ENCODE data around the gene MOB3B.
A peak's percentile ranks its signal among the peaks of the same experiment; 100 is the strongest.
"Not testable (repeated sequence)": the region's sequence is repeated elsewhere in the genome, so short reads cannot be mapped to it uniquely, and the experiment has no call there.

The MOB3B gene

DNA sequence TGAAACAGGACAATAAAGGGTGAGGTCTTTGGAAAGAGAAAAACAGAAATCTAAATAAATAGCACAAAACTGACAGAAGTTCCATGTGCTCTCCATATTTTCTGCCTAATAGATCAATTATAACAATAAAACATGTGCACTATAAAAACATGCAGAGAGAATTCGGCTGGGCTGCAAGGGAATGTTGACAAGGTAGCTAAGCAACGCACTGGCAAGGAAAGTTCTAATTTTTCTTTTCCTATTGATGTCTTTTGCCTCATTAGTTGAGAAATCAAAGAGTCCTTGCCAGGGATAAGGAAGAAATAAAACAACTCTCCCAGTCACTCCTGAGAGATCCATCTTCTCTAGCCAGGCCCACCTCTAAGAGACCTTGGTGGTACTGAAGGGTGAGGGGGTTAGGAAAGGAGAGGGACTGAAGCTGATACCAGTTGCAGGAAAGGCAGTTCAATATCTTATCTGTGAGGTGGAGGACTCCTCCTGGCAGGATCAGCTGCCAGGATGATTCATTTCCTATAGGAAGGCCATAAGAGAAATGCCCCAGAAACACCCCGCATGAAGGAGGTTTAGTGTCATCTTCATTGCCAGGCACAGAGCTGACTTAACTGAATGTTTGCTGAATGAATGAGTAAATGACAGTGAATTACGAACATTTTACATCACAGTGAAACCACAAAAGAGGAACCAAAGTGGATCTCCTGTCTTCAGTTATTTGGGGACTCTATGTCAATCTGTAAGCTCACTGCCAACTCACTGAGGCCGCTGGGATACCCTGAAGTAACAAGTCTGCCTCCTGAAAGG lies 69.2 kb downstream of the MOB3B start:
- peaks cover 0 to 32% (median 28%) of the 10 kb centered on the region in 5 donors for H3K4me1 ChIP-seq (ENCODE audit: control insufficient read depth in 5 of 5, insufficient read depth in 5 of 5, low read length in 5 of 5)

DNA sequence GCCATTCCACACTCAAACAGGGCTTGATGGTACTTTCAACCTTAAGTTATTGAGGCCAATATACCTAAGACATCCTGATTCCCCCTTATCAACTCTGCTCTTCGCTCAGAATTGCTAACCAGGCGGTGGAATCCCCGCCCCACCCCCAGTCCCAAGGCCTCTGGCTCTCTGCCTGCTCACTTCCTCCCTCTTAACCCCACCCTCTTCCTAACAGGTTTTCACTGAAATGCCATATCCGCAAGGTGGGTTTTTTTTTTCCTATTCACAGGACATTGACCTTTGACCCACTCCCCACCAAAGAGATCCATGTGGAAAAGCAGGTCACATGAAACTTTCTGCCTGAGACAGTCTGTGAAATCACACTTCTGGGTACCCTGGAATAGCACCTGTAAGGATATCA lies 72.2 kb downstream of the MOB3B start:
- peaks cover 0 to 32% (median 24%) of the 10 kb centered on the region in 5 donors for H3K4me1 ChIP-seq (ENCODE audit: control insufficient read depth in 5 of 5, insufficient read depth in 5 of 5, low read length in 5 of 5)

More for the DNA sequence above, 69.2 kb downstream of the MOB3B start:
- H3K27ac ChIP-seq (ENCODE audit: low read depth, low read length): peak overlapping the region; percentile 43
- peaks cover 0 to 5% (median 0%) of the 10 kb centered on the region in 5 donors for H3K36me3 ChIP-seq (ENCODE audit: control insufficient read depth in 5 of 5, insufficient read depth in 5 of 5, low read length in 5 of 5)
- no peak overlapping the region for H3K9ac ChIP-seq (ENCODE audit: low read length in 5 of 5)
- H3K9me3 ChIP-seq (ENCODE audit: control insufficient read depth in 5 of 5, low read length in 5 of 5): no peaks in the 10 kb centered on the region
- no peak overlapping the region for H3K4me3 ChIP-seq (ENCODE audit: low read depth in 1 of 5, low read length in 5 of 5)
- no peaks in the 10 kb centered on the region for H3K27me3 ChIP-seq (ENCODE audit: control insufficient read depth in 5 of 5, insufficient read depth in 4 of 5, low read length in 5 of 5)

DNA sequence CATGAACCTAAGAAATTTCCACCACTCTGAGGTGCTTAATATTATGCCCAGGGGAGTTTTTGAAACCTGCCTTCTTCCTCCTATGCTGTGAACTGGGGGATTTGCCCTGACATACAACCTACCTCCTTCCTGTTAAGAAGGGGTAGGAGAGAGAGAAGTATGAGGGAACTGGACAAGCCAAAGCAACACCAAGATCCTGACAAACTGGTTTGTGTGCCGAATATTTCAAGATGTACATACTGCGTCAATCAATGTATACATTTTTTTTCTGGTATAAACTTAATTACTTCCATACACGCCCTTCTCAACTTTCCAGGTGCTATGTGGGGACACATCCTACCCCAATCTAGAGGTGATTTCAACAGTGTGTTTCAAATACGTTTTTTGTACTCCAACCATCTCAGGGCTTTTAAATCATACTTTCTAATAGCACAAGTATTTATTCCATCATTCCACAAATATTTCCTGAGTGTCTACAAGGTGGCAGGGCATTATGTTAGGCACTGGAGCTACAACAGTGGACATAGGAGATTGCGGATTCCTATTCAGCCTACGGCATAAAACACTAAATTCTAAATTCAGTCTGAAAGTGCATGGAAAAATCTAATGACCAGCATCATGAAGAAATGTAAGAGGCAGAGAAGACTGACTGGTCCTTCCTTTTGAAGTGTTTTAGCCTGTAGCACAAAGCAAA lies 75.6 kb downstream of the MOB3B start:
- Histone ChIP-seq H3K9me3 (ENCODE audit: control insufficient read depth in 5 of 5, low read length in 5 of 5) (no peaks in the 10 kb centered on the region), H3K27ac (ENCODE audit: low read depth, low read length) (no peak overlapping the region), H3K27me3 (ENCODE audit: control insufficient read depth in 5 of 5, insufficient read depth in 4 of 5, low read length in 5 of 5) (no peaks in the 10 kb centered on the region), H3K4me3 (ENCODE audit: low read depth in 1 of 5, low read length in 5 of 5) (no peak overlapping the region), H3K36me3 (ENCODE audit: control insufficient read depth in 5 of 5, insufficient read depth in 5 of 5, low read length in 5 of 5) (peaks cover 6 to 13% (median 11%) of the 10 kb centered on the region in 5 donors), H3K4me1 (ENCODE audit: control insufficient read depth in 5 of 5, insufficient read depth in 5 of 5, low read length in 5 of 5) (peaks cover 0 to 19% (median 6%) of the 10 kb centered on the region in 5 donors), H3K9ac (ENCODE audit: low read length in 5 of 5) (no peak overlapping the region)

More for the DNA sequence above, 72.2 kb downstream of the MOB3B start:
- peaks cover 6 to 13% (median 11%) of the 10 kb centered on the region in 5 donors for H3K36me3 ChIP-seq (ENCODE audit: control insufficient read depth in 5 of 5, insufficient read depth in 5 of 5, low read length in 5 of 5)
- no peaks in the 10 kb centered on the region for H3K27me3 ChIP-seq (ENCODE audit: control insufficient read depth in 5 of 5, insufficient read depth in 4 of 5, low read length in 5 of 5)
- H3K4me3 ChIP-seq (ENCODE audit: low read depth in 1 of 5, low read length in 5 of 5): no peak overlapping the region
- no peaks in the 10 kb centered on the region for H3K9me3 ChIP-seq (ENCODE audit: control insufficient read depth in 5 of 5, low read length in 5 of 5)
- no peak overlapping the region for H3K9ac ChIP-seq (ENCODE audit: low read length in 5 of 5)
- no peak overlapping the region for H3K27ac ChIP-seq (ENCODE audit: low read depth, low read length)

DNA sequence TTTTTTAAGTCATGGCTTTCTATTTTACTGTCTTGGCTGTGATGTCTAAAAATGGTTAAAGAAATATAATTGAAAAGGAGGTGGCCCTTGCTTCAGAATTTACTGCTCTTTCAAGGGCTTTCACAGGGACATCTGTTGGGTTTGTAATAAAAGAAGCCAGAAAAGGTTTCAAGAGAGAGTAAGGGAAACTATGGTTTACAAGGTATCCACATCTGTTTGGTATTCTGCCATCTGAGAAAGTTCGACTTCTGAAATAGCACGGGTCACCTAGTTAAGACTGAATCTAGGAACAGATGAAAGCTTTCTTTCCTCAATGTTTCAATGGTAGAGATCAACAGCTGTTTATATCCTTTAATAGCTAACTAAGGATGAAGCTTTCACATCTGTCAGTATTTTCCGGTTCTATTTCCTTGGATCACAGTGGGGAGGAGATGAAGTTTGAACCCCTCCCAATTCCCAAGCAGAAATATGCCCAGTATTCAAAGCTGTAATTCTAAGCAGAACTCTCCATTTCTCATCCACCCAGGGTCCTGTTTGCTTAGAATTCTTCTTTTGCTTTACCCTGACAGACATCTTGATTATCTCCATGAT lies 78.3 kb downstream of the MOB3B start:
- Histone ChIP-seq H3K27ac (ENCODE audit: low read depth, low read length) (no peak overlapping the region), H3K9me3 (ENCODE audit: control insufficient read depth in 5 of 5, low read length in 5 of 5) (no peaks in the 10 kb centered on the region), H3K4me3 (ENCODE audit: low read depth in 1 of 5, low read length in 5 of 5) (no peak overlapping the region), H3K27me3 (ENCODE audit: control insufficient read depth in 5 of 5, insufficient read depth in 4 of 5, low read length in 5 of 5) (no peaks in the 10 kb centered on the region), H3K36me3 (ENCODE audit: control insufficient read depth in 5 of 5, insufficient read depth in 5 of 5, low read length in 5 of 5) (peaks cover 6 to 13% (median 11%) of the 10 kb centered on the region in 5 donors), H3K9ac (ENCODE audit: low read length in 5 of 5) (no peak overlapping the region), H3K4me1 (ENCODE audit: control insufficient read depth in 5 of 5, insufficient read depth in 5 of 5, low read length in 5 of 5) (peaks cover 0 to 5% (median 0%) of the 10 kb centered on the region in 5 donors)

DNA sequence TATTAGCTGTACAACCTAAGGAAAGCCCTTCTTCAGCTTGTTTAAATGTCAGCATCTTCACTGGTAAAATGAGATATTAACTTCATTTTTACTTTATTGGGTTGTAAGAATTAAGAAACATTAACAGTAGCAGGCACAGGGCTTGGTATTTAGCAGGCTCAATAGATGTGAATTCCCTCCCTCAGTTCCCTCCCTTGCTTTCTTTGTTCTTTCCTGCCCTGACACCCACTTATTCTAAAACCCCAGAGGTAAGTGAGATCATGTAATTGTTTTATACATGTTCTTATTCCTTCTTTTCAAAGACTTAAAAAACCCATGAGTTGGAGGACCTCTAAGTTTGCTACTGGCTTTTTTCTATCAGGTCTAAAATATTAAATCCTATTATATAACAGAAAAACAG lies 78.9 kb downstream of the MOB3B start:
- Histone ChIP-seq H3K27ac (ENCODE audit: low read depth, low read length) (no peak overlapping the region), H3K4me1 (ENCODE audit: control insufficient read depth in 5 of 5, insufficient read depth in 5 of 5, low read length in 5 of 5) (peaks cover 0 to 5% (median 0%) of the 10 kb centered on the region in 5 donors), H3K9me3 (ENCODE audit: control insufficient read depth in 5 of 5, low read length in 5 of 5) (no peaks in the 10 kb centered on the region), H3K36me3 (ENCODE audit: control insufficient read depth in 5 of 5, insufficient read depth in 5 of 5, low read length in 5 of 5) (peaks cover 6 to 13% (median 10%) of the 10 kb centered on the region in 5 donors), H3K27me3 (ENCODE audit: control insufficient read depth in 5 of 5, insufficient read depth in 4 of 5, low read length in 5 of 5) (no peaks in the 10 kb centered on the region), H3K9ac (ENCODE audit: low read length in 5 of 5) (no peak overlapping the region), H3K4me3 (ENCODE audit: low read depth in 1 of 5, low read length in 5 of 5) (no peak overlapping the region)

DNA sequence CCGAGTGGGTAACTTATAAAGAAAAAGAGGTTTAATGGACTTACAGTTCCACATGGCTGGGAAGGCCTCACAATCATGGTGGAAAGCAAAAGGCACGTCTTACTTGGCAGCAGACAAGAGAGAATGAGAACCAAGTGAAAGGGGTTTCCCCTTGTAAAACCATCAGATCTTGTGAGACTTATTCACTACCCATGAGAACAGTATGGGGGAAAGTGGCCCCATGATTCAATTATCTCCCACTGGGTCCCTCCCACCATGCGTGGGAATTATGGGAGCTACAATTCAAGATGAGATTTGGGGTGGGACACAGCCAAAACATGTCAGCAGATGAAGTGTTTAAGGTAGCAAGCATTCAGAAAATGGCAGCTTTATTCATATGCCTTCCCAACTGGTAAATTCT lies 81.3 kb downstream of the MOB3B start:
- H3K9ac ChIP-seq (ENCODE audit: low read length in 5 of 5); H3K36me3 ChIP-seq (ENCODE audit: control insufficient read depth in 5 of 5, insufficient read depth in 5 of 5, low read length in 5 of 5); H3K9me3 ChIP-seq (ENCODE audit: control insufficient read depth in 5 of 5, low read length in 5 of 5); H3K4me1 ChIP-seq (ENCODE audit: control insufficient read depth in 5 of 5, insufficient read depth in 5 of 5, low read length in 5 of 5); H3K27me3 ChIP-seq (ENCODE audit: control insufficient read depth in 5 of 5, insufficient read depth in 4 of 5, low read length in 5 of 5); H3K4me3 ChIP-seq (ENCODE audit: low read depth in 1 of 5, low read length in 5 of 5); H3K27ac ChIP-seq (ENCODE audit: low read depth, low read length): not testable (repeated sequence)

DNA sequence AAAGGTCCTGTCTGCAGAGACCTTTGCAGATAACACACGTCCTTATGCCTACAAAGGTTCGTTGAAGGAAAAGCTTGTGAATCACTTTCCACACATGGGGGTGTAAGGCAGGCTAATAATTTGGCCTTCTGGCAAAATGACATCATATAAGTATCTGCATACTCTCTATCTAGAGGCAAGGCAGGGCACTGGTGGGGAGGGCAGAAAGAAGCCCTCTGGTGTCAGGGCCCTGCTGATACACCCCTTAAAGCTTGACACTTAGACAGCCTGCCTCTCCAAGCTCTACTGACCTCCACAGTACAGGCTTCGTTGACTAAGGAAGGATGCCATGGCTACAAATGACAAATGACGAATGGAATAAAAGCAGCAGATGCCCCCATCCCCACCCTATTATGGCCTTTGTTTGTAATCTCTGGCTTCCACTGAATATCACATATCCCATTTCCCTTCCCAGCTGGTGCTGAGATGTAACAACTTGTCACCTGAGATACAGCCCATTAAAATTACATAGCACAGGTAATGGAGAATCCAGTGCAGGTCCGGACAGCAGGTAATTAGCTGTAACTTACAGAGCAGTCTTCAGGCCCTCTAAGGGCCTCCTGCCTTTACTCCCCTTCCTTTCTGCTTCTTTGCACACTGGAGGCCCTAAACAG lies 82.5 kb downstream of the MOB3B start:
- Histone ChIP-seq H3K9ac (ENCODE audit: low read length in 5 of 5) (no peak overlapping the region), H3K27me3 (ENCODE audit: control insufficient read depth in 5 of 5, insufficient read depth in 4 of 5, low read length in 5 of 5) (no peaks in the 10 kb centered on the region), H3K4me3 (ENCODE audit: low read depth in 1 of 5, low read length in 5 of 5) (no peak overlapping the region), H3K4me1 (ENCODE audit: control insufficient read depth in 5 of 5, insufficient read depth in 5 of 5, low read length in 5 of 5) (peaks cover 0 to 5% (median 0%) of the 10 kb centered on the region in 5 donors), H3K9me3 (ENCODE audit: control insufficient read depth in 5 of 5, low read length in 5 of 5) (no peaks in the 10 kb centered on the region), H3K36me3 (ENCODE audit: control insufficient read depth in 5 of 5, insufficient read depth in 5 of 5, low read length in 5 of 5) (no peaks in the 10 kb centered on the region), H3K27ac (ENCODE audit: low read depth, low read length) (no peak overlapping the region)

DNA sequence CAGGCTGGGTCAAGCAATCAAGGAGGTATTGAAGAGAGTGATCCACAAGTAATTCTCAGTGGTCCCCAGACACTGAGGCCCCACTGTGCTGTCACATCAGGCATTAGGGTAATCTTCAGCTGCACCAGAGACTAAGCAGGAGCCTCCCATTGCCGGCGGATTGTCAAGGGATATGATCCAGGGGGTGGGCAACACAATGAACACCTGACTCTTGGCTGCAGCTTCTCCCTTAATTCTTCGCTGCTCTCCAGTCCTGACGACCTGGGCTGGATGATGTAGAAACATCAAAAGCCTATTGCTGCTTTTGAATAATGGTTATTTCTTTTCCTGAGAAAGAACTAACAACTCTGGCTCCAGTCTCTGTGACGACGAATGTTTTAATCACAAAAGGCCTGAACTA lies 83.9 kb downstream of the MOB3B start:
- Histone ChIP-seq H3K9me3 (ENCODE audit: control insufficient read depth in 5 of 5, low read length in 5 of 5) (no peaks in the 10 kb centered on the region), H3K36me3 (ENCODE audit: control insufficient read depth in 5 of 5, insufficient read depth in 5 of 5, low read length in 5 of 5) (no peaks in the 10 kb centered on the region), H3K27me3 (ENCODE audit: control insufficient read depth in 5 of 5, insufficient read depth in 4 of 5, low read length in 5 of 5) (no peaks in the 10 kb centered on the region), H3K4me3 (ENCODE audit: low read depth in 1 of 5, low read length in 5 of 5) (no peak overlapping the region), H3K9ac (ENCODE audit: low read length in 5 of 5) (no peak overlapping the region), H3K27ac (ENCODE audit: low read depth, low read length) (no peak overlapping the region), H3K4me1 (ENCODE audit: control insufficient read depth in 5 of 5, insufficient read depth in 5 of 5, low read length in 5 of 5) (peaks cover 0 to 5% (median 0%) of the 10 kb centered on the region in 5 donors)

DNA sequence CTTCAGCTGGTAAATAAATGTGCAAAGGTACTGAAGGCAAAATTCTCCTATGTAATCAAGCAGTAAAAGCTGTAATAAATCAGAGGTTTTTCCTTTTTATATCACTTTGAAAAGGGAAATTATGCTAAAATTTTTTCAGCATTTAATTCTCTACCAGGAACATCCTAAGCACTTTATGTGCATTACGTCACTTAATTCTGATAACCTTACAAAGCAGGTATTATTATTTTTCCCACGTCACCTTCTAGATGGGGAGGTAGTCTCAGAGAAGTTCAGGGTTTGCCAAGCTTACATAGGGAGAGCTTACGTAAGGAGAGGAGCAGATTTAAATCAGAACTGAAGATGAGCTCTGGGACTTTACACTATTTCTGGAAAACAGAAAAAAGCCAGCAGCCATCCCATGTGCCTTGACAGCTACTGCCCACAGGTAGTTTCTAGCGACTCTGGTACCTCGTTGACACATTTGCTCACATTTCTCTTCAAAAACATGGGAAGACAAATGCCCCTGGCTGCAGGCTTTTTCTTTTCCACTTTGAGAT lies 84.5 kb downstream of the MOB3B start:
- Histone ChIP-seq H3K36me3 (ENCODE audit: control insufficient read depth in 5 of 5, insufficient read depth in 5 of 5, low read length in 5 of 5) (no peaks in the 10 kb centered on the region), H3K27me3 (ENCODE audit: control insufficient read depth in 5 of 5, insufficient read depth in 4 of 5, low read length in 5 of 5) (no peaks in the 10 kb centered on the region), H3K4me3 (ENCODE audit: low read depth in 1 of 5, low read length in 5 of 5) (no peak overlapping the region), H3K9me3 (ENCODE audit: control insufficient read depth in 5 of 5, low read length in 5 of 5) (no peaks in the 10 kb centered on the region), H3K27ac (ENCODE audit: low read depth, low read length) (no peak overlapping the region), H3K4me1 (ENCODE audit: control insufficient read depth in 5 of 5, insufficient read depth in 5 of 5, low read length in 5 of 5) (peaks cover 0 to 5% (median 0%) of the 10 kb centered on the region in 5 donors), H3K9ac (ENCODE audit: low read length in 5 of 5) (no peak overlapping the region)
